DND-41 (cell line): ENCODE results near the gene COPZ1.

Experiments
- EZH2 ChIP-seq: IDR thresholded peaks from 3 replicates; pipeline ENCODE4 v1.6.1; 2012; ENCODE audit warnings: borderline replicate concordance, low read depth, mild to moderate bottlenecking, moderate library complexity, low read length, inconsistent platforms; ENCODE audit not compliant: severe bottlenecking
- TF ChIP-seq, protein P1 (sequence below): IDR thresholded peaks from 2 replicates; pipeline ENCODE4 v1.5.1; 2012; ENCODE audit warnings: borderline replicate concordance, low read length, moderate library complexity, mild to moderate bottlenecking; ENCODE audit not compliant: poor library complexity, severe bottlenecking; ENCODE audit errors: extremely low read depth

DNA sequence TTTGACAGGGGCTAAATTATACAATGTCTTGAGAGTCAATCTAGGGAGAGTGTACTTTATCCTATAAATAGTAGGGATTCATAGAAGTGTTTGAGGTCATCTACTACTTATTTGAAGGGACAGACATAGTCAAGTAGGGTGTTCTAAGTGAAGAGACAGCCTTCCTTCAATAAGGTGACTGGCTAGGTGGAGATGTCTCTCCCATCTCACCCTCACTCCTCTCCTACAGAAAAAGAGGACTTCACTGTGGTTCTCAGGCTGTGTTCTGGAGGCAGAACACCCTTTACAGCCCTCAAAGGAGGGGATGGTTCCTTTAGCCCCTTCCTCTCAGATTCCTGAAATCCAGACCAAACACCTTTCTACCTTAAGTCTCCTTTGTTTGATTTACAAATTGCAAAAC is 21.3 kb upstream of the COPZ1 start:
- TF ChIP-seq, protein P1, sequence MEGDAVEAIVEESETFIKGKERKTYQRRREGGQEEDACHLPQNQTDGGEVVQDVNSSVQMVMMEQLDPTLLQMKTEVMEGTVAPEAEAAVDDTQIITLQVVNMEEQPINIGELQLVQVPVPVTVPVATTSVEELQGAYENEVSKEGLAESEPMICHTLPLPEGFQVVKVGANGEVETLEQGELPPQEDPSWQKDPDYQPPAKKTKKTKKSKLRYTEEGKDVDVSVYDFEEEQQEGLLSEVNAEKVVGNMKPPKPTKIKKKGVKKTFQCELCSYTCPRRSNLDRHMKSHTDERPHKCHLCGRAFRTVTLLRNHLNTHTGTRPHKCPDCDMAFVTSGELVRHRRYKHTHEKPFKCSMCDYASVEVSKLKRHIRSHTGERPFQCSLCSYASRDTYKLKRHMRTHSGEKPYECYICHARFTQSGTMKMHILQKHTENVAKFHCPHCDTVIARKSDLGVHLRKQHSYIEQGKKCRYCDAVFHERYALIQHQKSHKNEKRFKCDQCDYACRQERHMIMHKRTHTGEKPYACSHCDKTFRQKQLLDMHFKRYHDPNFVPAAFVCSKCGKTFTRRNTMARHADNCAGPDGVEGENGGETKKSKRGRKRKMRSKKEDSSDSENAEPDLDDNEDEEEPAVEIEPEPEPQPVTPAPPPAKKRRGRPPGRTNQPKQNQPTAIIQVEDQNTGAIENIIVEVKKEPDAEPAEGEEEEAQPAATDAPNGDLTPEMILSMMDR, result no peak
- TF ChIP-seq EZH2, result no peak
